ENCODE results near the gene CTCFL.

- no peak for TF ChIP-seq CTCF (conservative IDR thresholded peaks at IDR 0.05)
- no peak for TF ChIP-seq EZH2 (IDR thresholded peaks at IDR 0.05; ENCODE audit: low read depth)
Observed at GRCh38 chr20:57571782-57572416, 47.0 kb upstream of the CTCFL start.
